Activated T-helper 1 cell treated with anti-CD3 and anti-CD28 coated beads, Interleukin-2, amount 50 U/mL, for 16 hours (primary cell): ENCODE measurements around the gene SLIT1.
A peak's percentile ranks its signal among the peaks of the same experiment; 100 is the strongest.
"Not testable (repeated sequence)": the region's sequence is repeated elsewhere in the genome, so short reads cannot be mapped to it uniquely, and the experiment has no call there.

Experiments used
- DNase-seq, 2 donors: peaks; one replicate each; pipeline ENCODE4 v3.0.0-alpha.2; 2020; ENCODE audit warnings: low read depth in 1 of 2, low spot score in 1 of 2

Gene SLIT1

GRCh38 chr10:97048649-97049427, 136.9 kb downstream of the SLIT1 start:
- no peak for DNase-seq

GRCh38 chr10:97047788-97048187, 138.0 kb downstream of the SLIT1 start:
- no peak for DNase-seq

GRCh38 chr10:97047083-97047736, 138.5 kb downstream of the SLIT1 start:
- no peak for DNase-seq

GRCh38 chr10:97046456-97047082, 139.2 kb downstream of the SLIT1 start:
- no peak for DNase-seq

- no peak for DNase-seq
These were observed 142.2 kb downstream of the SLIT1 start for GRCh38 chr10:97043563-97043855.

- DNase-seq: no peak
These were observed 142.8 kb downstream of the SLIT1 start for GRCh38 chr10:97042716-97043562.

- no peak for DNase-seq
These were observed 143.7 kb downstream of the SLIT1 start for GRCh38 chr10:97042081-97042480.

- no peak for DNase-seq
These were observed 145.1 kb downstream of the SLIT1 start for GRCh38 chr10:97040706-97041105.

- no peak for DNase-seq
These were observed 145.5 kb downstream of the SLIT1 start for GRCh38 chr10:97040248-97040584.

- DNase-seq: no peak
These were observed 146.1 kb downstream of the SLIT1 start for GRCh38 chr10:97039538-97040247.

- no peak for DNase-seq
These were observed 147.1 kb downstream of the SLIT1 start for GRCh38 chr10:97038688-97039087.

- peak; percentile 39 to 41 for DNase-seq
These were observed 148.1 kb downstream of the SLIT1 start for GRCh38 chr10:97037365-97038361.

- no peak for DNase-seq
These were observed 150.6 kb downstream of the SLIT1 start for GRCh38 chr10:97034958-97035769.

- DNase-seq: no peak
These were observed 151.5 kb downstream of the SLIT1 start for GRCh38 chr10:97034301-97034700.

GRCh38 chr10:97033841-97034240, 151.9 kb downstream of the SLIT1 start:
- DNase-seq: not testable (repeated sequence)

- no peak for DNase-seq
These were observed 153.1 kb downstream of the SLIT1 start for GRCh38 chr10:97032624-97033023.

- DNase-seq: no peak
These were observed 154.3 kb downstream of the SLIT1 start for GRCh38 chr10:97031459-97031858.

GRCh38 chr10:97030894-97031293, 154.9 kb downstream of the SLIT1 start:
- DNase-seq: no peak

GRCh38 chr10:97029271-97029670, 156.5 kb downstream of the SLIT1 start:
- no peak for DNase-seq
